ENCODE measurements around the gene SYNJ2BP.
"Not testable (repeated sequence)": the region's sequence is repeated elsewhere in the genome, so short reads cannot be mapped to it uniquely, and the experiment has no call there.

Gene SYNJ2BP

GRCh38 chr14:70416725-70417349 is at the start of gene SYNJ2BP:
SYNJ2BP (minus strand) TSS chr14:70417090; CDS start chr14:70416963, 127 bp downstream.
- DNase-seq (ENCODE audit: low read depth), result peak; percentile 34

GRCh38 chr14:70454731-70455130 is 37.8 kb upstream of the SYNJ2BP start:
- no peak for DNase-seq (ENCODE audit: low read depth)

GRCh38 chr14:70451874-70452273 is 35.0 kb upstream of the SYNJ2BP start, which contains the start of gene ADAM21:
ADAM21 (plus strand) TSS chr14:70452174; CDS start chr14:70457500, 5,326 bp downstream.
- no peak for DNase-seq (ENCODE audit: low read depth)

- DNase-seq (ENCODE audit: low read depth), result no peak
Observed at GRCh38 chr14:70448633-70449340, 31.9 kb upstream of the SYNJ2BP start.

GRCh38 chr14:70442750-70443149 is 25.9 kb upstream of the SYNJ2BP start:
- no peak for DNase-seq (ENCODE audit: low read depth)

- DNase-seq (ENCODE audit: low read depth), result no peak
Observed at GRCh38 chr14:70441641-70442040, 24.8 kb upstream of the SYNJ2BP start.

- no peak for DNase-seq (ENCODE audit: low read depth)
Observed at GRCh38 chr14:70436867-70437266, 20.0 kb upstream of the SYNJ2BP start.

- not testable (repeated sequence) for DNase-seq (ENCODE audit: low read depth)
Observed at GRCh38 chr14:70426555-70426954, 9.7 kb upstream of the SYNJ2BP start.

- no peak for DNase-seq (ENCODE audit: low read depth)
Observed at GRCh38 chr14:70425354-70425753, 8.5 kb upstream of the SYNJ2BP start.

- no peak for DNase-seq (ENCODE audit: low read depth)
Observed at GRCh38 chr14:70422538-70422937, 5.6 kb upstream of the SYNJ2BP start.

- not testable (repeated sequence) for DNase-seq (ENCODE audit: low read depth)
Observed at GRCh38 chr14:70419270-70419931, 2.5 kb upstream of the SYNJ2BP start.

- DNase-seq (ENCODE audit: low read depth), result no peak
Observed at GRCh38 chr14:70416338-70416724, 559 bp downstream of the SYNJ2BP start.

- no peak for DNase-seq (ENCODE audit: low read depth)
Observed at GRCh38 chr14:70415788-70416187, 1.1 kb downstream of the SYNJ2BP start.

GRCh38 chr14:70407621-70408020 is 9.3 kb downstream of the SYNJ2BP start:
- DNase-seq (ENCODE audit: low read depth), result no peak

GRCh38 chr14:70406216-70406615 is 10.7 kb downstream of the SYNJ2BP start:
- not testable (repeated sequence) for DNase-seq (ENCODE audit: low read depth)

- DNase-seq (ENCODE audit: low read depth), result not testable (repeated sequence)
Observed at GRCh38 chr14:70403335-70403734, 13.6 kb downstream of the SYNJ2BP start.

GRCh38 chr14:70401643-70402042 is 15.2 kb downstream of the SYNJ2BP start:
- no peak for DNase-seq (ENCODE audit: low read depth)

- DNase-seq (ENCODE audit: low read depth), result no peak
Observed at GRCh38 chr14:70398706-70399431, 18.0 kb downstream of the SYNJ2BP start.

GRCh38 chr14:70398280-70398679 is 18.6 kb downstream of the SYNJ2BP start:
- DNase-seq (ENCODE audit: low read depth), result no peak

- no peak for DNase-seq (ENCODE audit: low read depth)
Observed at GRCh38 chr14:70397746-70398145, 19.1 kb downstream of the SYNJ2BP start.

GRCh38 chr14:70394674-70395306 is 22.1 kb downstream of the SYNJ2BP start:
- no peak for DNase-seq (ENCODE audit: low read depth)

GRCh38 chr14:70392676-70393075 is 24.2 kb downstream of the SYNJ2BP start:
- DNase-seq (ENCODE audit: low read depth), result no peak

All from stimulated activated CD8-positive, alpha-beta memory T cell treated with anti-CD3 and anti-CD28 coated beads, Interleukin-12 subunit alpha, Interleukin-12 subunit beta, amount 100 ng/mL, for 1 hour (primary cell).